Measurements from ENCODE around the gene KCTD20. TPM values are rescaled to one million over a fixed set of nuclear protein-coding genes. Genes with fewer than 3 reads are reported as not detected.

KCTD20 gene
- total and polyA plus RNA-seq, 9 of the 15 experiments (the other 6 are each of a cell fraction or from before 2014, with no cell fraction given) = 28.9 to 160 (median 70.6) TPM

DNA sequence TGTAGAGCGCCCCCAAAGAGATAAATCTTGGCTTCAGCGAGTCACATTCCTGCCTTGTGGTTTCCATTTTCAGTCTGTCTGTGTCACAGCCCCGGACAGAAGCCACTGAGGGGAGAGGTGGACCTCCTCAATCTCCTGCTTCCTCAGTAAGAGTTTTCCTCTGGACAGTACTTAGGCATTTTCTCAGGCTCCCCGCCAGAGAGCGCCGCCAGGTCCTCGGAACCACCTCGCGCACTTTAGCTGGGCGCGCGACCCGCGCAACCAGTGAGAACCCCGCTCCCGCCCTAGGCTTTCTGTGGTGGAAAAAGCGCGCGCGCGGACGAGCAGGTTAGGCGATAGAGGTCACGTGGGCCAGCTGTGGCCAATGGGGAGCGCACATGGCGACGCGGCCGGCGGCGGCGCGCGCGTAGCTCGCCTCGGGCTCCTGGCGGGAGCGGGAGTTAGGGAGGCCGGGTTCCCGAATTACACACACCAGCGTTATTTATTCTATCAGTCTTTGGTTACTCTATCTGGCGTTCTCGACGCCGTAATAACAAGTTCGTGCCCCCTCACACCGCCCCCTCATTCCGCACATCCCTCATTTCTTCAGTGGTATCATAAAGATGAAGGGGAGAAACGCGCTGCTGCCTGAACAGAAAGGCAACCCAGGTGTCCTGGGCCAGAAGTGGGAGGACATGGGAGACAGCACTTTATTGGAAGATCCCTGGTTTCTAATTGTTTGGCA is 19.5 kb upstream of the KCTD20 start (continued):
- peak; percentile 82; the same call in 1 of the 2 replicates for TF ChIP-seq E2F4 (CRISPR knock-in tag; IDR thresholded peaks at IDR 0.05; ENCODE audit: low read depth)
- no peak for TF ChIP-seq RUNX1 (IDR thresholded peaks at IDR 0.05; ENCODE audit: low read depth)
- TF ChIP-seq, protein P1, sequence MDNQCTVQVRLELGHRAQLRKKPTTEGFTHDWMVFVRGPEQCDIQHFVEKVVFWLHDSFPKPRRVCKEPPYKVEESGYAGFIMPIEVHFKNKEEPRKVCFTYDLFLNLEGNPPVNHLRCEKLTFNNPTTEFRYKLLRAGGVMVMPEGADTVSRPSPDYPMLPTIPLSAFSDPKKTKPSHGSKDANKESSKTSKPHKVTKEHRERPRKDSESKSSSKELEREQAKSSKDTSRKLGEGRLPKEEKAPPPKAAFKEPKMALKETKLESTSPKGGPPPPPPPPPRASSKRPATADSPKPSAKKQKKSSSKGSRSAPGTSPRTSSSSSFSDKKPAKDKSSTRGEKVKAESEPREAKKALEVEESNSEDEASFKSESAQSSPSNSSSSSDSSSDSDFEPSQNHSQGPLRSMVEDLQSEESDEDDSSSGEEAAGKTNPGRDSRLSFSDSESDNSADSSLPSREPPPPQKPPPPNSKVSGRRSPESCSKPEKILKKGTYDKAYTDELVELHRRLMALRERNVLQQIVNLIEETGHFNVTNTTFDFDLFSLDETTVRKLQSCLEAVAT (IDR thresholded peaks at IDR 0.05) = peak in 1 of 2 experiments; percentile 40; a peak in 1 of 4 replicates
- TF ChIP-seq FOXA1 (IDR thresholded peaks at IDR 0.05; ENCODE audit: borderline replicate concordance) = no peak
- TF ChIP-seq, protein P2, sequence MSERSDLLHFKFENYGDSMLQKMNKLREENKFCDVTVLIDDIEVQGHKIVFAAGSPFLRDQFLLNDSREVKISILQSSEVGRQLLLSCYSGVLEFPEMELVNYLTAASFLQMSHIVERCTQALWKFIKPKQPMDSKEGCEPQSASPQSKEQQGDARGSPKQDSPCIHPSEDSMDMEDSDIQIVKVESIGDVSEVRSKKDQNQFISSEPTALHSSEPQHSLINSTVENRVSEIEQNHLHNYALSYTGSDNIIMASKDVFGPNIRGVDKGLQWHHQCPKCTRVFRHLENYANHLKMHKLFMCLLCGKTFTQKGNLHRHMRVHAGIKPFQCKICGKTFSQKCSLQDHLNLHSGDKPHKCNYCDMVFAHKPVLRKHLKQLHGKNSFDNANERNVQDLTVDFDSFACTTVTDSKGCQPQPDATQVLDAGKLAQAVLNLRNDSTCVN (CRISPR knock-in tag; IDR thresholded peaks at IDR 0.05) = no peak
- TF ChIP-seq, protein P3, sequence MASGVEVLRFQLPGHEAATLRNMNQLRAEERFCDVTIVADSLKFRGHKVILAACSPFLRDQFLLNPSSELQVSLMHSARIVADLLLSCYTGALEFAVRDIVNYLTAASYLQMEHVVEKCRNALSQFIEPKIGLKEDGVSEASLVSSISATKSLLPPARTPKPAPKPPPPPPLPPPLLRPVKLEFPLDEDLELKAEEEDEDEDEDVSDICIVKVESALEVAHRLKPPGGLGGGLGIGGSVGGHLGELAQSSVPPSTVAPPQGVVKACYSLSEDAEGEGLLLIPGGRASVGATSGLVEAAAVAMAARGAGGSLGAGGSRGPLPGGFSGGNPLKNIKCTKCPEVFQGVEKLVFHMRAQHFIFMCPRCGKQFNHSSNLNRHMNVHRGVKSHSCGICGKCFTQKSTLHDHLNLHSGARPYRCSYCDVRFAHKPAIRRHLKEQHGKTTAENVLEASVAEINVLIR (CRISPR knock-in tag; IDR thresholded peaks at IDR 0.05) = no peak; the same call in 1 of the 2 replicates
- no peak for TF ChIP-seq ARNT (IDR thresholded peaks at IDR 0.05)
- TF ChIP-seq TRIM28 (IDR thresholded peaks at IDR 0.05) = no peak
- TF ChIP-seq NR3C1 (CRISPR knock-in tag; IDR thresholded peaks at IDR 0.05) = no peak
- no peak for TF ChIP-seq ZNF551 (CRISPR knock-in tag; IDR thresholded peaks at IDR 0.05)
- TF ChIP-seq TRIM24 (IDR thresholded peaks at IDR 0.05) = peak; percentile 27 to 80; a peak in 3 of 4 replicates
- TF ChIP-seq ZNF41 (CRISPR knock-in tag; conservative IDR thresholded peaks at IDR 0.05) = no peak
- TF ChIP-seq ZNF311 (CRISPR knock-in tag; IDR thresholded peaks at IDR 0.05) = no peak
- TF ChIP-seq ZNF408 (CRISPR knock-in tag; IDR thresholded peaks at IDR 0.05; ENCODE audit: low read depth) = no peak
- peak in 1 of 2 experiments; percentile 39; a peak in 2 of 4 replicates for TF ChIP-seq FOXK2 (conservative IDR thresholded peaks at IDR 0.05 in 1 of 2, IDR thresholded peaks at IDR 0.05 in 1 of 2; ENCODE audit: low read depth in 2 of 2)
- no peak for TF ChIP-seq CREB5 (CRISPR knock-in tag; IDR thresholded peaks at IDR 0.05)
- TF ChIP-seq POLR2A (conservative IDR thresholded peaks at IDR 0.05) = peak; percentile 90
- peak; percentile 24; the same call in 1 of the 2 replicates for TF ChIP-seq ZBED1 (IDR thresholded peaks at IDR 0.05)
- TF ChIP-seq JUN (IDR thresholded peaks at IDR 0.05; ENCODE audit: borderline replicate concordance, low read depth, low read length) = peak; percentile 70; the same call in 1 of the 2 replicates
- TF ChIP-seq JUN (CRISPR knock-in tag; IDR thresholded peaks at IDR 0.05; ENCODE audit: borderline replicate concordance) = no peak
